ENCODE results near the gene OR6Q1.

Gene OR6Q1

GRCh38 chr11:58058276-58059006 is 27.7 kb downstream of the OR6Q1 start:
- no peak for DNase-seq

GRCh38 chr11:58059007-58059350 is 28.2 kb downstream of the OR6Q1 start:
- no peak for DNase-seq

GRCh38 chr11:58060535-58060934 is 29.8 kb downstream of the OR6Q1 start:
- no peak for DNase-seq

- no peak for DNase-seq
These were observed 30.4 kb downstream of the OR6Q1 start for GRCh38 chr11:58060939-58061672.

GRCh38 chr11:58061813-58062212 is 31.1 kb downstream of the OR6Q1 start:
- DNase-seq, result no peak

GRCh38 chr11:58067685-58068084 is 36.9 kb downstream of the OR6Q1 start:
- no peak for DNase-seq

GRCh38 chr11:58068655-58069054 is 37.9 kb downstream of the OR6Q1 start:
- no peak for DNase-seq

- no peak for DNase-seq
These were observed 39.8 kb downstream of the OR6Q1 start for GRCh38 chr11:58070585-58070984.

- DNase-seq, result no peak
These were observed 45.0 kb downstream of the OR6Q1 start for GRCh38 chr11:58075781-58076180.
